Activated CD8-positive, alpha-beta memory T cell treated with anti-CD3 and anti-CD28 coated beads for 36 hours (primary cell): ENCODE results near the gene ANKRD45. TPM values are rescaled to one million over a fixed set of nuclear protein-coding genes. Genes with fewer than 3 reads are reported as not detected.
"Not testable (repeated sequence)": the region's sequence is repeated elsewhere in the genome, so short reads cannot be mapped to it uniquely, and the experiment has no call there.

Experiments
- CTCF ChIA-PET: fragments of 350-600 bp; sonication (Branson Sonifier 250); formaldehyde crosslinking; loops from one replicate; lab custom pipeline; 2021; ENCODE audit warnings: antibody characterized with exemption; lab: Charles Lee
- POLR2A ChIA-PET: fragments of 350-600 bp; sonication (Branson Sonifier 250); formaldehyde crosslinking; loops from one replicate; lab custom pipeline; 2021; ENCODE audit warnings: antibody characterized with exemption; lab: Charles Lee
- total RNA-seq, 2 experiments: library from RNA; stranded (reverse); gene quantifications; one replicate each; pipeline ENCODE4 v1.2.3, GENCODE V29; 2021

ANKRD45 gene, protein sequence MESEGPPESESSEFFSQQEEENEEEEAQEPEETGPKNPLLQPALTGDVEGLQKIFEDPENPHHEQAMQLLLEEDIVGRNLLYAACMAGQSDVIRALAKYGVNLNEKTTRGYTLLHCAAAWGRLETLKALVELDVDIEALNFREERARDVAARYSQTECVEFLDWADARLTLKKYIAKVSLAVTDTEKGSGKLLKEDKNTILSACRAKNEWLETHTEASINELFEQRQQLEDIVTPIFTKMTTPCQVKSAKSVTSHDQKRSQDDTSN
- not detected for total RNA-seq

GRCh38 chr1:173669491-173669941, at the start of gene ANKRD45:
Gene ANKRD45 (minus strand): TSS chr1:173669851. CDS start chr1:173659418, 10,433 bp downstream.
- ChIA-PET CTCF (interaction anchor here (0.5 kb wide), 1 partner anchor 12 kb away, joined by 3 read pairs; no protein-coding TSS in a partner anchor), POLR2A (interaction anchor here (0.6 kb wide), 2 partner anchors 40 to 64 kb away, joined by 3 read pairs; no protein-coding TSS in a partner anchor)

DNA sequence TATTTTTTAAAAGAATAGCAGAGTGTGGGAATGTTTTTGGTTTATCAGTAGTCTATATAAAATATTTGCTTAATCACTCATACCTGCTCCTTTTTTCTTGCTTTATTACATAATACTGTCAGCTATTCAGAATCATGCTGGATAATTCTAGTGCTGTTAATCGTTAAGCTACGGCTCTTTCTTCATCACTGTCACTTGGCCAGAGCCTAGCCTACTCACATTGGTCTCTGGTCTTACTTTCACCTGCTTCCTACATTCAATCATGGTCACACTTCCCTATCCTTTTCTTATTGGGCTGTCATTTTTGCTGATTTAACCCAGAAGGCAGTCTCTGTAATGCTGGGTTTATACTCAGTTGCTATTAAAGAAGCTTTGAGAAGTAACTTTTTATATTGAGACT, 47.6 kb upstream of the ANKRD45 start:
- POLR2A ChIA-PET = no interaction called here
- CTCF ChIA-PET = no interaction called here

DNA sequence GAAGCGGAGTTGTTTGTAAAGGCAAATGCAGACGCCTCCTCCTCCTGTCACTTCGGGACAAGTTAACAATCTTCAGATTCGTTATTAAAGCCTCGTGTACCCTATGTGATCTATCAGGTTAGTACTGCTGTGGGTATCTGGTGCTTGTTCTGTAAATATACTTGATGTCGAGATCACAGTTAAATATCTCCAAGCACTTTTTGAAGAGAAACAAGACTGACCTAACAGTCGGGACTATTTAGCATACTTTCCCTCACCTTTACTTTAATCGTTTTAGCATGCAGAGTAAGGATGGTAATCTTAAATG, 45.8 kb upstream of the ANKRD45 start:
- ChIA-PET CTCF (interaction anchor here (0.6 to 1.0 kb wide), 3 partner anchors 127 to 970 kb away, joined by 3 to 4 read pairs (median 3); no protein-coding TSS in a partner anchor), POLR2A (interaction anchor here (0.6 to 1.4 kb wide), 2 partner anchors 165 to 239 kb away, joined by 3 to 5 read pairs; partner anchors contain the start of gene PRDX6)

DNA sequence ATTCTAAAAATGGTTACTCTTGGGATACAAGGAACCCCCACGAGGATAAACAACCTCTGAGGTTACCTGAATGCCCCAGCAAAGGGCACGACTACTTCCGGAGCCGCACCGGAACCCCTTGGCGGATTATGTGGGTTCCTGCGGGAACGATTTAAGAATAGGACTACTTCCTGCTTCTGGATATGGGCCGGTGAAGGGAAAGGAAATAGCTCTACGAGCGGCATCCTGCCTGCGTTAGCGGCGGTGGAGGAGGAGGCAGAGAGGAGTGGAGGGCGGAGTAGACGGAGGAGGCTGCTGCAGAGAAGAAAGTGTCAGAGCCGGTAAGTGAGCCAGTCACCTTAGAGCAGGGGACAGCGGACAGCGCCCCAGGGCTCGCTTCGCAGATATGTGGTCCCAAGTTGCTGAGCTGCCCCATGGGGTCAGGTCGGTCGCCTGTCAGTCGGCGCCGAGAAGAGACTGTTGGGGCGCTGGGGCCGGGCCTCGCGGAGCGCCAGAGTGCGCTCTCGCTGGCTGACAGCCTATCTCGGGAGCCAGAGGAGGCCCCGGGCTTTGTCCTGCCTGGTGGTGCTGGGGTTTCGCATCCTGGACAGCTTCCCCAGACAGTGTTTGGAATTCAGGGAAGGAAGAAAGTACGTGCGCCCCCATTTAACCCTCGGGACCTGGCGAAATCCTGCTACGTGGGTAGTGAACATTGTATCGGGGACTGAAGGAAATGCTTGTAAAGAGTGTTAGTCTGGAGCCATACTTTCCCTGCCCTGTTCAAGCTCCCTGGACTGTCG, 45.3 kb upstream of the ANKRD45 start, which contains the start of gene KLHL20:
Gene KLHL20, plus strand, starts transcription at position 223 of the 779 bp plus-strand sequence. CDS start 1,063 bp downstream, outside the sequence.
- ChIA-PET CTCF (interaction anchor here (0.6 to 1.0 kb wide), 5 partner anchors 109 to 286 kb away, joined by 3 to 4 read pairs (median 4); partner anchors contain the start of gene DARS2), POLR2A (interaction anchor here (0.6 to 1.4 kb wide), 3 partner anchors 109 to 238 kb away, joined by 3 to 5 read pairs (median 5); partner anchors contain the start of genes DARS2 and PRDX6)

DNA sequence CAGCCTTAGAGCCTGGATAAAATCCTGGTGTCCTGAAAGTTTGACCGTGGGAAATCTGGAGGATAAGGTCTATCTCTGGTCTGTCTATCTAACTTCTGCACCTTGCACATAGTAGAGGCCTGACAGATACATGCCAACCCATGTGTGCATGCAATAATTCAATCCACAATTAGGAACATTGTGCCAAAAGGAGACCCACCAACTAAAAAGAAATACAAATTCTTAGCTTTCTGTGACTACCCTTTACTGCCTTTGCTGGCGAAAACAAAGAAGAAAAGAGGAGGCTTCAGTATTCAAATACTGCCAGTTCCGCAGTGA, 44.7 kb upstream of the ANKRD45 start:
- ChIA-PET CTCF (interaction anchor here (0.6 to 1.0 kb wide), 4 partner anchors 109 to 1566 kb away, joined by 3 to 4 read pairs (median 4); partner anchors contain the start of gene DARS2), POLR2A (interaction anchor here (1.0 to 1.4 kb wide), 2 partner anchors 109 to 238 kb away, joined by 5 read pairs; partner anchors contain the start of genes DARS2 and PRDX6)

GRCh38 chr1:173708787-173709186, 39.1 kb upstream of the ANKRD45 start:
- ChIA-PET CTCF (no interaction called here), POLR2A (no interaction called here)

DNA sequence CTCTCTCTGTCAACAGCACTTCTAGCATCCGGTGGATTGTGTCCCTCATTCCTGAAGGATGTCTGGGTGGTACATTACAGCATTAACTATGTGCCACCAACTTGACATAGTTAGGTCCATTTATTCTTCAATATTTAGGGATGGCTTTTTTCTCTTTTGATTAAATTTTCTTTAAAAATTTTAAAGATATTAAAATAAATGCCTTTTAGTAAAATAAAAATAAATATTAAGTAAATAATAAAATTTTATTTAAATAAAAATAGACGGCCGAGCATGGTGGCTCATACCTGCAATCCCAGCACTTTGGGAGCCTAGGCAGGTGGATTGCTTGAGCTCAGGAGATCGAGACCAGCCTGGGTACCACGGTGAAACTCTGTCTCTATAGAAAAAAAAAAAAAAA, 35.5 kb upstream of the ANKRD45 start:
- ChIA-PET CTCF (interaction anchor here (0.6 to 0.7 kb wide), 2 partner anchors 509 to 1785 kb away, joined by 3 to 4 read pairs; no protein-coding TSS in a partner anchor), POLR2A (no interaction called here)

GRCh38 chr1:173702736-173703135, 33.1 kb upstream of the ANKRD45 start:
- CTCF ChIA-PET = no interaction called here
- POLR2A ChIA-PET = no interaction called here

DNA sequence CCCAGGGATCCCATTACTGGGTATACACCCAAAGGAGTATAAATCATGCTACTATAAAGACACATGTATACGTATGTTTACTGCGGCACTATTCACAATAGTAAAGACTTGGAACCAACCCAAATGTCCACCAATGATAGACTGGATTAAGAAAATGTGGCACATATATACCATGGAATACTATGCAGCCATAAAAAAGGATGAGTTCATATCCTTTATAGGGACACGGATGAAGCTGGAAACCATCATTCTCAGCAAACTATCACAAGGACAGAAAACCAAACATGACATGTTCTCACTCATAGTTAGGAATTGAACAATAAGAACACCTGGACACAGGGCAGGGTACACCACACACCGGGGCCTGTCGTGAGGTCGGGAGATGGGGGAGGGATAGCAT, 31.6 kb upstream of the ANKRD45 start:
- POLR2A ChIA-PET, CTCF ChIA-PET: not testable (repeated sequence)

GRCh38 chr1:173693238-173693637, 23.6 kb upstream of the ANKRD45 start:
- POLR2A ChIA-PET = no interaction called here
- CTCF ChIA-PET = no interaction called here

DNA sequence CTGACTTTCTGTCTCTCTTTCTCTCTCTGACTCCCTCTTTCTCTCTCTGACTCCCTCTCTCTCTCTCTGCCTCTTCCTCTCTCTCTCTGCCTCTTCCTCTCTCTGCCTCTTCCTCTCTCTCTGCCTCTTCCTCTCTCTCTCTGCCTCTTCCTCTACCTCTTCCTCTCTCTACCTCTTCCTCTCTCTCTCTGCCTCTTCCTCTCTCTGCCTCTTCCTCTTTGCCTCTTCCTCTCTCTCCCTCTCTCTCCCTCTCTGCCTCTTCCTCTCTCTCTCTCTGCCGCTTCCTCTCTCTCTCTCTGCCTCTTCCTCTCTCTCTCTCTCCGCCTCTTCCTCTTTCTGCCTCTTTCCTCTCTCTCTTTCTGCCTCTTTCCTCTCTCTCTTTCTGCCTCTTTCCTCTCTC, 18.6 kb upstream of the ANKRD45 start:
- POLR2A ChIA-PET = no interaction called here
- CTCF ChIA-PET = no interaction called here

DNA sequence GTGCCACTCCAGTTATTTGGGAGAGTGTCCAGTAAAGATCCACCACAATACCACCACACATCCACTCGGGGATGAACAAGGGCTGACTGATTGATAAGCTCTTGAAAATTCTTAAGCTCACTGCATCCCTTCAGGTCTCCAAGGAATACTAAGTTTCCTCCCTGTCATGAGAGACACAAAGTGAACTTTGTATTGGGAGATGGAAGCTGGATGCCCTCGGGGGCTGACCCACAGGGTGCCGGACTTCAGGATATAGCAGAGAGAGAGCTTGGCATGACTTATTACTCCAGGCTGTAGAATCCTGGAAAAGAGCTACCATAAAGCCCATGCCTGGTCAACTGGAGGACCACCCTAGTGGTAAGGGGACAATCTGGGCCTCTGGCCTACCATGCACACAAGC, 15.5 kb upstream of the ANKRD45 start:
- CTCF ChIA-PET = interaction anchor here (0.6 kb wide), 1 partner anchor 1411 kb away, joined by 3 read pairs; no protein-coding TSS in a partner anchor
- POLR2A ChIA-PET = not testable (repeated sequence)

- POLR2A ChIA-PET, CTCF ChIA-PET: not testable (repeated sequence)
Observed at GRCh38 chr1:173683838-173684237, 14.2 kb upstream of the ANKRD45 start.

GRCh38 chr1:173682184-173682583, 12.5 kb upstream of the ANKRD45 start:
- CTCF ChIA-PET = no interaction called here
- POLR2A ChIA-PET = no interaction called here

- POLR2A ChIA-PET, CTCF ChIA-PET: not testable (repeated sequence)
Observed at GRCh38 chr1:173680152-173680551, 10.5 kb upstream of the ANKRD45 start.

GRCh38 chr1:173674496-173674895, 4.8 kb upstream of the ANKRD45 start:
- CTCF ChIA-PET, POLR2A ChIA-PET: not testable (repeated sequence)

GRCh38 chr1:173666646-173667045, 3.0 kb downstream of the ANKRD45 start:
- ChIA-PET CTCF (no interaction called here), POLR2A (no interaction called here)

- POLR2A ChIA-PET = no interaction called here
- CTCF ChIA-PET = no interaction called here
Observed at GRCh38 chr1:173663159-173663558, 6.5 kb downstream of the ANKRD45 start.

GRCh38 chr1:173661763-173662162, 7.9 kb downstream of the ANKRD45 start:
- POLR2A ChIA-PET = no interaction called here
- CTCF ChIA-PET = no interaction called here

DNA sequence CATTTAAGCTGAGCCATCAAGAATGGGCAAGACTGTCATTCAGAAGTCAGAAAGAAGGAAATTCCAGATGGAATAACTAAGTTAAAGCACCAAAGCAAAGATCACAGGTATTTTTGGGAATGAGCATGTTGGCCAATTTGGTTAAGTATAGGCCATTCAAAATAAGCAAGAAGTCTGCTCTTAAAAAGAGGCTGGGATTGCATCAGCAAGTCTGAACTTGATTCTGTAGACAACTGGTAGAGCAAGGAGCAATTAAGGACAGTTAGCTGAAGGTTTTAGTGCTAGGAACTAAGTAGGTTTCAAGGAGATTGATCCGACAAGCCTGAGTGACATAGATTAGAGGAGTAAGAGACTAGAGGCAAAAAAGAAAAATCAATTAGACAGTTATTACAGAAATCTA, 8.4 kb downstream of the ANKRD45 start:
- ChIA-PET CTCF (no interaction called here), POLR2A (no interaction called here)
